ENCODE data around the gene NME1.
"Not testable (repeated sequence)": the region's sequence is repeated elsewhere in the genome, so short reads cannot be mapped to it uniquely, and the experiment has no call there.

The NME1 gene

DNA sequence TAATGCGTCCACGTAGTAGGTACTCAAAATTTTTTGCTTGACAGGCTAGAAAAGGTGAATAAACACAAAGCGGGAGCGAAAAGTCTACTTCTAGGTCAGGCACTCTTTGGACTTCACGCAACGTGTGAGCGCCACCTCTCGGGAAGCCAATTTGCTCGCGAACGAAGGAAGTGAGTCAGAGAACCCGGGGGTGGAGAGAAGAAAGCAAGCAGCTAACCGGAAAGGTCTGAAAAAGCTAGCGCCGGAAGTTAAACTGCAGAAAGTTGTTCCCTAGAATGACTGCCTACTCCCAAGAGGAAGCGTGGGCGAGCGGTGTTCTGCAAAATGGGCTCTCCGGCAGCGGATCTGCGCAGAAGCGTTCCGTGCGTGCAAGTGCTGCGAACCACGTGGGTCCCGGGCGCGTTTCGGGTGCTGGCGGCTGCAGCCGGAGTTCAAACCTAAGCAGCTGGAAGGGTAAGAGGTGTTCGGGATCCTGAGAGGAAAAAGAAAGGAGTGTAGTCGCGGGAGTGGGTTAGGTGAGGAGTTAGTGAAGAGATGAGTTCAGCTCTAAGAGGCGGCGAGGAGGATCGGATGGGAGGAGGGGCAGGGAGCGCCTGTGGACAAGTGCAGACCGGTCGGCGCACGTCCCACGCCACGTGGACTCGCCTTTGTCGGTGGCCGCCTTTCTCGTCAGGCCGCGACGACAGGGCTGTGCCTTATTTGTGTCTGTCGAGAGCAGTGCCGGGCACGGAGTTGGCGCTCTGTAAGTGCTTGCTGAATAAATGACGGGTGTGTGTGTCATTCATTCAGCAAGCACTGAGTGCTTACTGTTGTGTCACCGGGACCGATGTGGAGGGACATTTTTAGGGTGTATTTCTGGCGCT lies at the start of gene NME1:
Gene NME1 (plus strand): TSS at position 350 of the 863 bp plus-strand sequence. CDS start 2,096 bp downstream, outside the sequence.
- DNase-seq (ENCODE audit: low read depth) = peak; percentile 84

DNA sequence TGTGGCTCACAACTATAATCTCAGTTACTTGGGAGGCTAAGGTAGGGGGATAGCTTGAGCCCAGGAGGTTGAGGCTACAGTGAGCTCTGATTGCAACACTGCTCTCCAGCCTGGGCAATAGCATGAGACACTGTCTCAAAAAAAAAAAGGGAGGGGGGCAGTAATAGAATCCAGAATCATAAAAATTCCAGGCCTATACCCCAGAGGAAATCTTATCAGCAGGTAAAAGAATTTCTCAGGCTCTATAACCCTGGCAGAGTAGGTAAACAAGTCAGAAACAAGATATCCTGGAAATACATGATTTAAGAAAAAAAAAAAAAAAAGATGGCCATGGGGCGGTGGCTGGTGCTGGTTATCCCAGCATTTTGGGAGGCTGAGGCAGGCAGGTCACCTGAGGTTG lies 45.6 kb upstream of the NME1 start:
- no peak for DNase-seq (ENCODE audit: low read depth)

DNA sequence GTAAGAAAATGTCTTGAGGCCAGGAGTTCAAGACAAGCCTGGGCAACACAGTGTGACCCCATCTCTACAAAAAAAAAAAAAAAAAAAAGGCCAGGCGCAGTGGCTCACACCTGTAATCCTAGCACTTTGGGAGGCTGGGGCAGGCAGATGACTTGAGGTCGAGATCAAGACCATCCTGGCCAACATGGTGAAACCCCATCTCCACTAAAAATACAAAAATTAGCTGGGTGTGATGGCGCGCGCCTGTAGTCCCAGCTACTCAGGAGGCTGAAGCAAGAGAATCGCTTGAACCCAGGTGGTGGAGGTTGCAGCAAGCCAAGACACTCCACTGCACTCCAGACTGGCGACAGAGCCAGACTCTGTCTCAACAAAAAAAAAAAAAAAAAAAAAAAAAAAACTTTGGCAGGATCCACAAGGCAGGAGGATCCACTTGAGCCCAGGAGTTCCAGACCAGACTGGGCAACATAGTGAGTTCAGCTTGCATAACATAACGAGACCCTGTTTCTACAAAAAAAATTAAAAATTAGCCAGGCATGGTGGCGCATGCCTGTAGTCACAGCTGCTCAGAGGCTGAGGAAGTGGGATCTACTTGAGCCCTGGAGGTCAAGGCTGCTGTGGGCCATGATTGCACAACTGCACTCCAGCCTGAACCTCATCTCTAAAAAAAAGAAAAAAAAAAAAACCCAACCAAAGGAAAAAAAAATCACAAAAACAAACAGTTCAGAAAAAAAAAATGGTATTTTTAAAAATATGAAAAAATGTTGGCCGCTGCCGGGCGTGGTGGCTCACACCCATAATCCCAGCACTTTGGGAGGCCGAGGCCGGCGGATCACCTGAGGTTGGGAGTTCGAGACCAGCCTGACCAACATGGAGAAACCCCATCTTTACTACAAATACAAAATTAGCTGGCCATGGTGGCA lies 40.8 kb upstream of the NME1 start:
- DNase-seq (ENCODE audit: low read depth) = not testable (repeated sequence)

DNA sequence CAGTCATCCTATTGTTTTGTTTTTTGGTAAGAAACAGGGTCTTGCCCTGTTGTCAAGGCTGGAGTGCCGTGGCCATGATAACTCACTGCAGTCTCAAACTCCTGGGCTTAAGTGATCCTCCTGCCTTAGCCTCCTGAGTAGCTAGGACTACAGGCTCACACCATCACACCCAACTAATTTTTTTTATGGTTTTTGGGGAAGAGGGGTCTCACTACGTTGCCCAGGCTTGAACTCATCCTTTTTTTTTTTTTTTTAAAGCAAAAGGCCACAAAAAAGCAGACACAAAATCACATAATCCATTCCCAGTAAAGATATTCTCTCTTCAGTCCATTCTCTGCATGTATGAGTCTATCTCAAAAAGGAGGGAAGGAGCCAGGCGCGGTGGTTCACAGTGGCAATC lies 38.2 kb upstream of the NME1 start:
- DNase-seq (ENCODE audit: low read depth) = no peak

DNA sequence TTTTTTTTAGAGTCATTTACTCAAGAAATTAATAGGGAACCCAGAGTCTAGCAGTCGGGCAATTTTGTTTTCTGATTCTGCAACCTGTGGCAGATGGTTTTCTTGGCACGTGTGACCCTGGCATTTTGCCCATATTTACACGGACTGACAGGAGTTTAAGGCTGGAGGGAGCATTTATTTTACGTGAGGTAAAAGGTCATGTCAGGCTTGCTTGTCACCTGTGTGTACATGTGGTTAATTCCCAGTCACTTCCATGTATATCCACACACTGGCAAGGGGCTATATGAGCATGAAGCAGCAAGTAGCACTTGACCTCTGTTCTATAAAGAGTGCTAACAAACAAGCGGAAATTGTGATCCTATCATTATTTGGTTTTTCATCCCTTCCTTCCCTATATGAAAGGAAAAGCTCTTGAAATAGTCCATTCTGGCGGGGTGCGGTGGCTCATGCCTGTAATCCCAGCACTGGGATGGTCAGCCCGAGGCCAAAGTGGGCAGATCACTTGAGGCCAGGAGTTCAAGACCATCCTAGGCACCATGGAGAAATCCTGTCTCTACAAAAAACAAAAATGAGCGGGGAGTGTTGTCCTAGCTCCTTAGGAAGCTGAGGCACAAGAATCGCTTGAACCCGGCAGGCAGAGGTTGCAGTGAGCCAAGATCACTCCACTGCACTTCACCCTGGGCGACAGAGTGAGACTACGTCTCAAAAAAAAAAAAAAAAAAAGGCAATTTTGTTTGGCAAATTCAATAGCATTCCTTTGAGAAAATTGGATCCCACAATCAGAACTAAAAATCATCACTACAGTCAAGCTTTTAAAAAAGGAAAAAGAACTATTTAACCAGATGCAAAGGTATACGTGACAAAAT lies 34.8 kb upstream of the NME1 start:
- DNase-seq (ENCODE audit: low read depth) = no peak

DNA sequence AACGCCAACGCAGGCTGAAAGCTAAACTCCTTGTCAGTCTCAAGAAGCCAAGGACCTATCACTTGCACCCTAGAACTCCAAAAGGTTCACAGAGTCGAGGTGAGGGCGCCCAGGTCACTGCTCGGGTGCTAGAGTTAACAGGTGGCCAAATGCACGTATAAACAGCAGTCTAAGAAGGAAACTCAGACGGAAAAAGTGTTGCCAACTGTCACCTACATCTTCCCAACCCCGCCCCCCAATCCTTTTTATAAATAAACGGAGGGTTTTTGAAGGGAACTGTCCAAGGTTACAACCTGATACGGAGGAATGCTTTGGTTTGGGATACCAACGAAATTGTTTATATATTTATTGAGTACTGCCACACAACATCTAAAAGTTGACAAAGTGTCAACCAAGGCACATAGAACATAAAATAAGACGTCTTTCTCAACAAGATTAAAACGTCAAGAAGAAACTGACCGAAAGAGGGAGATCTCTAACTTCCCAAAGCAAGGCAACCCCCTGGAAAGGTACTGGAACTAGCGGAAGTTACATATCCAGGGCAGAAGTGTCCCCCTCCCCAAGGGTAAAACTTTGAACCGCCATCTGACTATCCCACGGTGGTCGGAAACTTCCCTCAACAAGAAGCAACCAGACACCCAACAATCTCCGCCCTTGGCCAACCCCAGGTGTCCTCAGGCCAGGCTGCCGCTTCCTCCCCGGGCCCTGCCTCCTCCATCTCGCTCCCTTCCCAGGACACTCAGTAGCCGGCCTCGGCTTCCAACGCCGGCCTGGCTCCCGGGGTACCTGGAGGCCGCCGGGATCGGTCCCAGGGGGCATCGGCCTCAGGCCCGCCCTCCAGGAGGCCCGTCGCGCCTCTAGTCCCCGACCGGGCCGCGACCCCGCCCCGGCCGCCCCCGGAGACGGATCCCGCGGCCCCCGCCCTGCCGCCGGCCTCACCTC lies 33.7 kb upstream of the NME1 start:
- no peak for DNase-seq (ENCODE audit: low read depth)

DNA sequence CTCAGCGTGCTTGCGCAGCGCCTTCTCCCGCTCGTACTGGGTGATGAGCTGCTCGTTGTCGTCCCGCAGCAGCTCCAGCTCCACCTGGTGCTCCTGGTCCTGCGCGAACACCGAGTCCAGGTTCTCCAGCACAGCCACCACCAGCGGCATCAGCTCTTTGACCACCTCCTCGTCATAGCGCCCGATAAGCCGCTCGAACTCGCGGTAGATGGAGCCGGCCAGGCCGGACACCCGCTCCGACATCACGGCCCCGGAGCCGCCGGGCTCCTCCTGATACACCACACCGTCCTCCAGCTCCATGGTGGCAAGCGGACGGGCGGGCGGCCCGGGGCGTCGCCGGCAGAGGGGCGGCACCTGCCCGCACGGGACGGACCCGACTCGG lies 33.0 kb upstream of the NME1 start:
- no peak for DNase-seq (ENCODE audit: low read depth)

DNA sequence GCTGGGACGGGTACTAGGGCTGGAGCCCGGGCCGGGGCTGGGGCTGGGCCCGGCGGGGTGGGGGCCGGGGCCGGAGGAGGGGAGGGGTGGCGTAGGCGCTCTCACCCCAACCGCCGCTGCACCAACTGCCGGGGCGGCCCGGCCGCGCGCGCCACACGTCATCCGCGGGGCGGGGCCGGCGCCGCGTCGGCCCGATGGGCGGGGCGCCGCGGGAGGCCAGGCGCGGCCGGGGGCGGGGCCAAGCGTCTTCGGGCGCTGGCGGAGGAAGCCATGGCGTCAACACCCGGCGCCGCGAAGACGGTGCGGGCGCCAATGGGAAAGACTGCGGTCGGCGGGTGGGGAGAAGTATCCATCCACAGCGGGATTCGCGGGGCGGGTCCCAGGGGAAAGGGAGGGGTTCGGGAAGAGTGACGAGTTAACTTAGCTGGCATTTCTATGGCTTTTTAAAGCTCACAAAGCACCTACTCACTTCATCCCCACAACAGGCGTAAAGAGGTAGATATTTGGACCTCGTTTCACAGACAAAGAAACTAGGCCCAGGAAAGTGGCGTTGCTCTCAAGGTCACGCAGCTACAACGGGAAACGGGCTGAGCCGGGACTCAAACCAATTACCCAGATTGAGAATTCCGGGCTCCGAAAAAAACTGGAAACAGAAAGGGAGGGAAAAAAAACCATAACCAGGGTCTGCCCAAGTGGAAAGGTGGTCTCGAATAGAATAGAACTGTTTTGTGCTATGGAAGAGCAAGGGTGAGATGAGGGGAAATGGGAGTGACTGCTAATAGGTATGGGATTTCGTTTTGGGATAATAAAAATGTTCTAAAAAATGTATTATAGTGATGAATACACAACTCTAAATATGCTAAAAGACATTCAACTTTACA lies 32.4 kb upstream of the NME1 start, which contains the start of gene SPAG9:
Gene SPAG9 (minus strand): TSS at position 130 of the 881 bp plus-strand sequence. CDS start 212 bp downstream, outside the sequence.
- DNase-seq (ENCODE audit: low read depth) = peak; percentile 57

DNA sequence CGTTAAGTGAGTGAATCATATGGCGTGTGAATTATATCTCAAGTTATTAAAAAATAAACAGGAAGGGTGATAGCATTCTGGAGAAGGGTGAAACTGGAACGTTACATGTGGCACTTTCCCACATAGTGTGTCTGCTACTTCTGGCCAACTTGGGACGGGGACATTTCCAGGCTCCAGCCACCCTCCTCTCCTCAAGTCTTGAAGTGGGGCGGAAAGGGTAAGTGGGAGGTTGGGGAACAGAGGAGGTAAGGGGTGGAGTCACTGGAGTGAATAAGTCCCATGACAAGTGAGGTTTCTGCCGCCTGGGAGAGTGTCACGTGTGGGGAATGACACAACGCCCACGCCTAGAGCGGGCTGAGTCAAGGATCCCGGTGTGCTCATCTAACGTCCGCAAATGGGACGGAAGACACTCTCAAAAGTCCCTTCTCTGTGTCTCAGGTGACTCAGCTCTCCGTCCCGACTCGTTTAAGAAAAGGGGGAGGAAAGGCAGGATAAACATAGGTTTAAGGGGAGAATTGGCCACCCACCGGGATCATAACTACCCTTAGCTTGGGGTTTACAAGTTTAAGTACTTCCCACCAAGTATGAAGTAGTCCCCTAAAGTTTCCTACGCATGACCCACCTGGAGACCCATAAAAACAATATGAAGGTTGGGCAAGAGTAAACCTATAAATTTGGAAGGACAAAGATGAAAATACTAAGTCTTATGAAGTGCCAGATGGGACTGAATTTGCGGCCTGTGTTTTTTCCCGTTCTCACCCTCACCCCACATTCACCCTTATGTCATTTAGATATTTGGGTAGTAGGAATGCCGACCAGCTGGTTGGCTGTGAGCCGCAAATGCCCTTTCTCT lies 31.5 kb upstream of the NME1 start:
- DNase-seq (ENCODE audit: low read depth) = peak; percentile 62

DNA sequence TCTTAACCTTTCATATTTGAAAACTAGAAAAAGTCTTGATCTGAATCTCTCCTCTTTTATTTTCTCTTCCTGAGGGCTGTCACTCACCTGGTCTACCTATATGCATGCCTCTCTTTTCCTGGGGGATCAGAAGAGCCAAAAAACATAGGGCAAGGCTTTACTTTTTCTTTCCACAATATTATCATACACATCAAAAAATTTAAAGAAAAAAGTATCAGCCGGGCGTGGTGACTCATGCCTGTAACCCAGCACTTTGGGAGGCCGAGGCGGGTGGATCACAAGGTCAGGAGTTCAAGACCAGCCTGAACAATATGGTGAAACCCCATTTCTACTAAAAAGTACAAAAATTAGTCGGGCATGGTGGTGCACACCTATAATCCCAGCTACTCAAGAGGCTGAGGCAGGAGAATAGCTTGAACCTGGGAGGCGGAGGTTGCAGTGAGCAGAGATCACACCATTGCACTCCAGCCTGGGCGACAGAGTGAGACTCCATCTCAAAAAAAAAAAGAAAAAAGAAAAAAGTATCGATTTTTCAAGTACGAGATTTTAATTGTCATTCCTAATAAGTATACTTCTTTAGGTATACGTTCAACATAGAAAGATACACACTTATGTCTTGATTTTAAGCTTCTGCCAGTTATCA lies 30.8 kb upstream of the NME1 start:
- DNase-seq (ENCODE audit: low read depth) = not testable (repeated sequence)

DNA sequence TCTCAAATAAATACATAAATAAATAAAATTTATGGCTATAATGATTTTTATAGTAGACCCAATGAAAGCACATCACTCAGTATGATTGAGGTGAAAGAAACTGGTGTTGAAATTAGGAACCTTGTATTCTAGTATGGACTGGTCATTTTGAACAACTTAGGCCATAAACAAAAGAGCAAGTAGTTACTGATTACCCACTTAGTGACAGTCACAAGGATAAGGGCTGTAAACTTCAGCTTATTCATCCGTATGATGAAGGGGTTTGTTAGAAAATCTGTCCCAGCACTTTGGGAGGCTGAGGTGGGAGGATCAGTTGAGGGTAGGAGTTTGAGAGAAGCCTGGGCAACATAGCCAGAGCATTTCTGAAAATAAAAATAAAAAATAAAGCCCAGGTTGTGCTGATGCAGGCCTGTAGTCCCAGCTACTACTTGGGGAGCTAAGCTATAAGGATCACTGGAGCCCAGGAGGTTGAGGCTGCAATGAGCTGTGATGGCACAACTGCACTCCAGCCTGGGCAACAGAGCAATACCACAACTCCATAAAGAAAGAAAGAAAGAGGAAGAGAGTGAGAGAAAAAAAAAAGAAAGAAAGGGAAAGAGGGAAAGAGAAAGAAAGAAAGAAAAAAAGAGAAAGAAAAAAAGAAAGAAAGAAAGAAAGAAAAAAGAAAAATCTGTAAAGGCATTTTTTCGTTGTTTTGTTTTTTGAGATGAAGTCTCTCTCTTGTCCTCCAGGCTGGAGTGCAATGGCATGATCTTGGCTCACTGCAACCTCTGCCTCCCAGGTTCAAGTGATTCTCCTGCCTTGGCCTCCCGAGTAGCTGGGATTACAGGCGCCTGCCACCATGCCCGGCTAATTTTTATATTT lies 28.5 kb upstream of the NME1 start:
- no peak for DNase-seq (ENCODE audit: low read depth)

DNA sequence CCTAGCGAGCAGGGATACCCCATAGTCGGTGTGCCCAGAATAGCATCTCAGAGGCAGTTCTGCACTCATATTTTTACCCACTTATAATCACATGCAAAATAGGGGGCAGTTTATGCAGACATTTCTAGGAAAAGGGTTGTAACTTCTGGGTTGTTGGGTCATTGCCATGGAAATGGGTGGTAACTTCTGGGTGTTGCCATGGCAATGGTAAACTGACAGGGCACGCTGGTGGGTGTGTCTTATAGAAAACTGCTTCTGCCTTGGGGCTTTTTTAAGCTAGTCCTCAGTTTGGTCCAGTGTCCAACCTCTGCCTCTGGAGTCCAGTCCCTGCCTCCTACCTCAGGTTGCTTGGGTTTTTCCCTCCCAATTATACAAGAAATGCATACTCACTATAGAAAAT lies 25.3 kb upstream of the NME1 start:
- no peak for DNase-seq (ENCODE audit: low read depth)

DNA sequence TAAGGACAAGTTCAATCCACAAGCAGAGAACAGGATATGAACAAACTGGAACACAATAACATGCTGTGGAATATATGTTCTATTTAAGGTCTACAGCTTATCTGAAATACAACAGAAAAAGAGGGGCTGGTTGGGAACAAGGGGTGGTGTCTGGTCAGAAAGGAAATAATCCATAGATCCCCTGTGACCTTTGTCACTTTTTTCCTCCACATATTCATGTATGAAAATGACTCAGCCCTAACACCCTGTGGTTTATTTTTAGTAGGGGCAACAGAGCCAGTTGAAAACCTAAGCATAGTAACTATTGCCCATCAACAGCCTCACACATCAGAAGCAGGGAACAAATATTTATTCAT lies 20.4 kb upstream of the NME1 start:
- DNase-seq (ENCODE audit: low read depth) = no peak

DNA sequence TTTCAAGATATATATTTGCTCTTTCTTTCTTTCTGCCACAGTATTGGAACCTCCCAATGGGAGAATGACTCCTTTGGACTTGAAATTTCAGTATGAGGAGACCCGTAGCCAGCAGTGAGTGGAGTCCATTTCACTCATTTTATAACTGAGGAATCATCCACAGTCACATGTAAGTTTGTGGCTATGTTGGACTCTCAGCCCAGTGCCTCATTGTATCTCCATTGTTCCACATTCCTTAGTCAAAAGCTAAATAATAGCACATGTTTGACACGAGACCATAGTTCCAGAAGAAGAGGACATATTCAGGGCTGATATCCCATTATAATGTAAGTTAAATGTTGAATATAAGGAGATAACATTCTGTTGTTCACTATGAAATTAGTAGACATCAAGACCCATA lies 20.0 kb upstream of the NME1 start:
- no peak for DNase-seq (ENCODE audit: low read depth)

DNA sequence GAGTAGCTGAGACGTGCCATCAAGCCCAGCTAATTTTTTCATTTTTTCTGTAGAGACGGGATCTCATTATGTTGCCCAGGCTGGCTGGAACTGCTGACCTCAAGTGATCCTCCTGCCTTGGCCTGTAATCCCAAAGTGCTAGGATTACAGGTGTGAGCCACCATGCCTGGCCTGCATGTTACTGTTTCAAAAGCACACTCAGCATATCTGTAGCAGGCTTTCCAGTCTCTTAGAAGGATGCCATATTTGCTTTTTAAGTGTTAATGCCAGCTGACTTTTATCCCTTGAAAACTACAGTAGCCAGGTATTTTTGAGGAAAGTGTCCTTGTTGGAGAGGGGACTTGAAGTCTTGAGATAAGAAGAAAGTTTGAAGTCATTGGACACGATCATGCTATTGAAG lies 17.4 kb upstream of the NME1 start:
- no peak for DNase-seq (ENCODE audit: low read depth)

DNA sequence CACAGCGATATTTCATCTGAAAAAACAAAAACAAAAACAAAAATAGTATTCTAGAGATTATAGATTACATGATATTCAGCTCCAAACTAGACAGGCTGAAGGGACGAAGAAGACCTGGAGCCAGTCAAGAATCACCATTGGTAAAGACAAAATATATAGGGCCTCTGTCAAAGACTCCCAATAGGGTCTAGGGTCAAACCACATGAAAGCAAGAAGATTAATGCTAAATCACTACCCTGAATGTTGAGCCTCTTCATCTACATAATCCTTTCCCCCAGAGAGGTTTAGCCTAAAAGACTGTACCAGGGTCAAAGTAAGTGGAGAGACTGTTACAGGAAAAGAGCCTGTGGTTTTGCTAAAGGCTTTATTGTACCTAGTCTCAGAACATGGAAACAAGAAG lies 10.8 kb upstream of the NME1 start:
- no peak for DNase-seq (ENCODE audit: low read depth)

DNA sequence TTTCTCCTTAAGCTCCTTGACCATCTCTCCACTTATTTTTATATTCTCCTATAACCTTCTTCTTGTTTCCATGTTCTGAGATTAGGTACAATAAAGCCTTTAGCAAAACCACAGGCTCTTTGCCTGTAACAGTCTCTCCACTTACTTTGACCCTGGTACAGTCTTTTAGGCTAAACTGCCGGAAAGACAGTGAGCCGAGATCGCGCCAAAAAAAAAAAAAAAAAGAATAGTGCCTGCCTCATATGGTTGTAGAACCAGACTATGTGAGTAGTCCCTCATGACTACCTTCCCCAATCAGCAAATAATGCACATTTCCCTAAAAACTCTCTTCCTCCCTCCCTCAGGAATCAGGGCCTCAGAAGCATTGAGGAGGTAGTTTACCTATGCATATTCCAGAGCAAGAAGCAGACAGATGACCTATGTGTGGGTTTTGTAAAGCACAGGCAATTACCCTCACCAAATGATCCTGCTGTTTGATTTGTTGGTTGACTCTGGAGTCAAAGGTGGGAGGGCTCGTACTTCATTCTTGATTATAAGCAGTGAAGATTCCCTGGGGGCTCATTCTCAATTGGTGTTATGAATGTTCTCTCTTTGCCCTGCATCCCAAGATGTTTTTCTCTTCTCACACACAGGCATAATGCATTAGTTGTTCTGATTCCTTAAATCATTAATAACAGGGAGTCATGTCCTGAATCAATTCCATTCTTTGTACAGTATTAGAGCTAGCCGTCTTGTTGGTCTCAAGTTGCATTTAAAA lies 8.9 kb upstream of the NME1 start:
- DNase-seq (ENCODE audit: low read depth) = no peak

Measured in HS-27A (cell line).